Measurements from ENCODE around the gene LOXHD1. TPM values are rescaled to one million over a fixed set of nuclear protein-coding genes. Genes with fewer than 3 reads are reported as not detected.

Gene LOXHD1
- total RNA-seq, 4 donors from 2014 or later, result 0.16 TPM; not detected in 3

GRCh38 chr18:46688853-46689525 is 32.0 kb upstream of the LOXHD1 start:
- no peak overlapping the region for H3K27ac ChIP-seq
- 84 to 100% methylated on average over 1 to 12 of the region's 12 CpGs for WGBS, 2 donors (ENCODE audit: low coverage in 1 of 2)
- in situ Hi-C loops (cut with MboI; ENCODE audit: low pct_ligation_motif_present in 1 of 4, low pct_unique_long_range_greater_than_20kb in 1 of 4, low sequenced_read_pairs in 3 of 4) (no loop called here), intact Hi-C loops (cut with DNase I; ENCODE audit: low total_unique reads) (no loop called here)
- H3K27me3 ChIP-seq, result no peaks in the 10 kb centered on the region
- no peak for DNase-seq
- no peaks in the 10 kb centered on the region for H3K36me3 ChIP-seq
- no peaks in the 10 kb centered on the region for H3K9me3 ChIP-seq
- no peaks in the 10 kb centered on the region for H3K4me1 ChIP-seq
- TF ChIP-seq POLR2A (IDR thresholded peaks at IDR 0.05) (no peak), CTCF (IDR thresholded peaks at IDR 0.05) (no peak), EP300 (IDR thresholded peaks at IDR 0.05; ENCODE audit: low read depth) (no peak), POLR2AphosphoS5 (IDR thresholded peaks at IDR 0.05) (no peak)
- H3K4me3 ChIP-seq, result no peak overlapping the region

GRCh38 chr18:46686186-46686585 is 29.2 kb upstream of the LOXHD1 start:
- 85 to 100% methylated on average over 1 to 9 of the region's 9 CpGs for WGBS, 2 donors (ENCODE audit: low coverage in 1 of 2)
- no peaks in the 10 kb centered on the region for H3K4me1 ChIP-seq
- TF ChIP-seq CTCF (IDR thresholded peaks at IDR 0.05) (no peak), POLR2A (IDR thresholded peaks at IDR 0.05) (no peak), EP300 (IDR thresholded peaks at IDR 0.05; ENCODE audit: low read depth) (no peak), POLR2AphosphoS5 (IDR thresholded peaks at IDR 0.05) (no peak)
- H3K9me3 ChIP-seq, result no peaks in the 10 kb centered on the region
- H3K36me3 ChIP-seq, result no peaks in the 10 kb centered on the region
- intact Hi-C loops (cut with DNase I; ENCODE audit: low total_unique reads) (no loop called here), in situ Hi-C loops (cut with MboI; ENCODE audit: low pct_ligation_motif_present in 1 of 4, low pct_unique_long_range_greater_than_20kb in 1 of 4, low sequenced_read_pairs in 3 of 4) (no loop called here)
- H3K4me3 ChIP-seq, result no peak overlapping the region
- no peak for DNase-seq
- H3K27ac ChIP-seq, result no peak overlapping the region
- no peaks in the 10 kb centered on the region for H3K27me3 ChIP-seq

GRCh38 chr18:46683252-46683651 is 26.2 kb upstream of the LOXHD1 start:
- Histone ChIP-seq H3K27me3 (no peaks in the 10 kb centered on the region), H3K4me1 (no peaks in the 10 kb centered on the region), H3K36me3 (no peaks in the 10 kb centered on the region), H3K27ac (no peak overlapping the region), H3K4me3 (no peak overlapping the region), H3K9me3 (no peaks in the 10 kb centered on the region)
- intact Hi-C loops (cut with DNase I; ENCODE audit: low total_unique reads) (no loop called here), in situ Hi-C loops (cut with MboI; ENCODE audit: low pct_ligation_motif_present in 1 of 4, low pct_unique_long_range_greater_than_20kb in 1 of 4, low sequenced_read_pairs in 3 of 4) (no loop called here)
- WGBS, 2 donors (ENCODE audit: low coverage in 1 of 2), result 81 to 93% methylated on average over 4 of the region's 4 CpGs
- no peak for TF ChIP-seq CTCF (IDR thresholded peaks at IDR 0.05)
- no peak for TF ChIP-seq POLR2A (IDR thresholded peaks at IDR 0.05)
- no peak for TF ChIP-seq EP300 (IDR thresholded peaks at IDR 0.05; ENCODE audit: low read depth)
- TF ChIP-seq POLR2AphosphoS5 (IDR thresholded peaks at IDR 0.05), result no peak
- DNase-seq, result no peak

GRCh38 chr18:46680784-46681695 is 24.0 kb upstream of the LOXHD1 start:
- no peak for DNase-seq
- Histone ChIP-seq H3K27me3 (no peaks in the 10 kb centered on the region), H3K27ac (no peak overlapping the region), H3K4me1 (no peaks in the 10 kb centered on the region), H3K9me3 (no peaks in the 10 kb centered on the region), H3K4me3 (no peak overlapping the region), H3K36me3 (no peaks in the 10 kb centered on the region)
- in situ Hi-C loops (cut with MboI; ENCODE audit: low pct_ligation_motif_present in 1 of 4, low pct_unique_long_range_greater_than_20kb in 1 of 4, low sequenced_read_pairs in 3 of 4) (no loop called here), intact Hi-C loops (cut with DNase I; ENCODE audit: low total_unique reads) (no loop called here)
- 62 to 66% methylated on average over 2 to 12 of the region's 12 CpGs for WGBS, 2 donors (ENCODE audit: low coverage in 1 of 2)
- TF ChIP-seq POLR2A (IDR thresholded peaks at IDR 0.05) (no peak), POLR2AphosphoS5 (IDR thresholded peaks at IDR 0.05) (no peak), EP300 (IDR thresholded peaks at IDR 0.05; ENCODE audit: low read depth) (no peak), CTCF (IDR thresholded peaks at IDR 0.05) (no peak)
